NCI-H2227 treated with DMSO at 0.1 percent for 48 hours (cell line): ENCODE results near the gene CCNYL1.
A peak's percentile ranks its signal among the peaks of the same experiment; 100 is the strongest.
"Not testable (repeated sequence)": the region's sequence is repeated elsewhere in the genome, so short reads cannot be mapped to it uniquely, and the experiment has no call there.

ENCODE experiments used
- DNase-seq: peaks from one replicate; lab custom pipeline; 2025; lab: John Stamatoyannopoulos, UW

The CCNYL1 gene

GRCh38 chr2:207710814-207711740 is at the start of gene CCNYL1:
TSS of gene CCNYL1 (plus strand) at chr2:207711640. CDS start at chr2:207711897, 257 bp downstream.
- peak; percentile 99 for DNase-seq

DNA sequence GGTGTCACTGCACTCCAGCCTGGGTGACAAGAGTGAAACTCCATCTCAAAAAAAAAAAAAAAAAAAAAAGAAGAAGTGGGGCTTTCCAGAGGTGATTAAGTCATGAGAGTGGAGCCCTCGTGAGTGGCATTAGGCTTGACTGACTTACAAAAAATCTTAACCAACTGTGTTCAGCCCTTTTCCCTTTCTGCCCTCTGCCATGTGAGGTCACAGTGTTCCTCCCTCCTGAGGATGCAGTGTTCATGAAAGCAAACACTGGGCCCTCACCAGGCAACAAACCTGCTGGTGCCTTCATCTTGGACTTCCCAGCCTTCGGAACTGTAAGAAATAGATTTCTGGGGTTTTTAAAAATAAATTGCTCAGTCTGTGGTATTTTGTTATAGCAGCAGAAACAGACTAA is 49.2 kb upstream of the CCNYL1 start:
- DNase-seq = no peak

- no peak for DNase-seq
Observed at GRCh38 chr2:207663870-207664545, 47.4 kb upstream of the CCNYL1 start.

DNA sequence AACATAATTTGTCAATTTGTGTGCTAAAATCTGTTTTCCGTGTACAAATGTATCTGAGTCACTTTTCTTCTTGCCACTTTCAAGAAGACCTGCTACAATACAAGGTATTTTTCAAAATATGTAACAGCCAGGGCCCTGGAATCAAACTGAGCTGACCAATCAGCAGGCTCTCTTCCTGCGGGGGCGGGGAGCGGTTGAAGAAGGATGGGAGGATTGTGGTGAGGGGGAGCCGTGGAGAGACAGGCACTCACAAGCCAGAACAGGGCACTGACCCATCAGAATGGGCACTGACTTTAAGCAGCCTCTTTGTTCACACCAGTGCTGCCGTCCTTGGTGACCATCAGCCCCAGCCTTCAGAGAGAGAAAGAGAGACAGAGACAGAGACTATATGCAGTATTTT is 40.6 kb upstream of the CCNYL1 start:
- no peak for DNase-seq

GRCh38 chr2:207673431-207673830 is 38.0 kb upstream of the CCNYL1 start:
- DNase-seq = no peak

GRCh38 chr2:207674266-207674774 is 37.1 kb upstream of the CCNYL1 start:
- DNase-seq = no peak

- DNase-seq = no peak
Observed at GRCh38 chr2:207674826-207675225, 36.6 kb upstream of the CCNYL1 start.

DNA sequence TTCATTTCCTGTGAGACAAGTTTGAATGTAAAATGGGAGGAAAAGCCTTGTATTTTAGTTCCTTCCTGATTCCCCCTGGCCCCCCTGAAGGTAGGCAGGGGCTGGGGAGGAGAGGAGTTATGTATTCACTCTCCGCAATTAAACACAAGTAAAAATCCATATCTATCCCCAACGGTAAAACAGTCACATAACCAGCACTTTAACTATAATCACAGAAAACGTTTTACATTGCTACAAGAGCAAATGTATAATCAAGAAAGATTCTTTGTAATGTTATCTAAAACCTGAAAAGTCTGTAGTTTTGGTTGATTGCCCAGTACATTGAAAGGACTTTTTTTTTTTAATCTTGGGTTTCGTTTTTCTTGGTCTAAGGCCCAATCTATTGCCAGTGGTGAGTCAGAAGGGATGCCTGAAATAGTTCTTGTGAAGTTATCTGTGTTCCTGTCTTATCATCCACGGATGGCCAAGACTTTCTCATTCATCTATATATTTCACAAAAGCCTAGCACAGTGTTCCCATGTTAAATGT is 34.5 kb upstream of the CCNYL1 start:
- no peak for DNase-seq

DNA sequence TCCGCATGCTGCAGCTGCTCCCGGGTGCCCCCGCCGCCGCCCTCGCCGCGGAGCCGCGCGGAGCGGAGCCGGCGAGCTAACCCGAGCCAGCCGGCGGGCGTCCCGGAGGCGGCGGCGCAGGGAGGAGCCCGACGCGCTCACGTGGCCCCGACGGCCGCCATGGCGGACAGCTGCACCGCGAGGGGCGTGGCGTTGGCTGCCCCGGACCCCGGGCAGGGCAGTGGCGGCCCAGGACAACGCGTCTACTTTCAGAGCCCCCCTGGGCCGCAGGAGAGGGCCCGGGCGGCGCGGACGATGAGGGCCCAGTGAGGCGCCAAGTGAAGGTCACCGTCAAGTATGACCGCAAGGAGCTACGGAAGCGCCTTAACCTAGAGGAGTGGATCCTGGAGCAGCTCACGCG is 30.0 kb upstream of the CCNYL1 start:
- peak; percentile 25 for DNase-seq

GRCh38 chr2:207682557-207682956 is 28.9 kb upstream of the CCNYL1 start:
- DNase-seq = no peak

GRCh38 chr2:207683438-207683837 is 28.0 kb upstream of the CCNYL1 start:
- no peak for DNase-seq

DNA sequence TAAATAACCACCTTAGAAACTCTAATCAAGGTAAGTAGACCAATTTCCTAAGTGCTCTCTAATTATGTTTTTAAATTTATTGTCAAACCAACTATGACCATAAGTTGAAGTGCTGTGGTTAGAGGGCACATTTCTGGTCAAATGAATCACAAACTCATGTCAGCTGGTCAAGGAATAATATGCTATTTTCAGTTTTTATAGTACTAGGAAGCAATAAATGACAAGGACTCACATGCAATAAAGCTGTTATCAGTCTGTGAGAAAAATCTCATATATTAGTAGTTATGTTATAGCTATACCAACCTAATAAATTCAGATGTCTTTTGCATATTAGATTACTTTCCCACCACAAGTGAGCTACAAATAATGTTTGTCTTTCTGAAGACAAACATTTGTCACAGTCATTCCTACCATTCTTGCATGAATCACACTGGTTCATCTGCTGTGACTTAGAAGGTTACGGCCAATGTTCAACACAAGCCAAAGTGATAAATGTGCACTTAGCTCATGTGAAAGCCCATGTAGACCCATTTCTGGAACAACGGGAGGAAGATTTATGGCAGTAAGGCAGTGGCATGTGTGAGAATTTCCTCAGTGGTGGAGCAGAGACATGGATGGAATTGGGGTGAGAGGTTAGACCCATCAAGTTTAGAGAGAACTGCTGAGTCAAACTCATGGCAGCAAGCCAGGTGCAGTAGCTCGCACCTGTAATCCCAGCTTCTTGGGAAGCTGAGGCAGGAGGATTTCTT is 27.4 kb upstream of the CCNYL1 start:
- DNase-seq = no peak

GRCh38 chr2:207686812-207687211 is 24.6 kb upstream of the CCNYL1 start:
- no peak for DNase-seq

GRCh38 chr2:207688597-207688996 is 22.8 kb upstream of the CCNYL1 start:
- DNase-seq = no peak

GRCh38 chr2:207690845-207691461 is 20.5 kb upstream of the CCNYL1 start:
- not testable (repeated sequence) for DNase-seq

GRCh38 chr2:207692206-207693065 is 19.0 kb upstream of the CCNYL1 start:
- peak; percentile 40 for DNase-seq

DNA sequence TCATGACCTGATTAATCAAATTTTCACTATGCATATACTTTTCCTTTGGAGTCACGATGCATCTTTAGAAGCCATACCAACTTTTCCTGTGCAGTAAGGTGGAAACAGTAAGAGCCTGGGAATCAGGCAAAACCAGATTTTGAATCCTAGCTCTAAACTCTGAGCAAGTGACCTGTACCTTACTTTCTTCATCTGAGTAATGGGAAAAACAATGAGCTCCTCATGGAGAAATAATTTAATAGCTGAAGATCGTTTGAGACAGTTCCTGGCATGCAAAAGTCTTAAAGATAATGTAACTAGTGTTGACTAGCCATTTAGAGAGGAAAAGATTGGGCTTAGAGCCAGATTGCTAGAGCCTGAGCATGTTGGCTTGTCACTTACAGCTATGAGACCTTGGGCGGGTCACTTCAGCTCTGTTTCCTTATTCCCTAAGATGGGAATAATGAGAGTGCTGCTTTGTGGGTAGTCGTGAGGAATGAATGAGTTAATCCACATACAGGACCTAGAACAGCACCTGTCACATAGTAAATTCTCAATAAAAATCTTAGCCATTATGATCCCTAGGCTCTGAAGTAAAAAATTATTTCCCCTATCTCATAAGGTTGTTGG is 17.7 kb upstream of the CCNYL1 start:
- DNase-seq = no peak

DNA sequence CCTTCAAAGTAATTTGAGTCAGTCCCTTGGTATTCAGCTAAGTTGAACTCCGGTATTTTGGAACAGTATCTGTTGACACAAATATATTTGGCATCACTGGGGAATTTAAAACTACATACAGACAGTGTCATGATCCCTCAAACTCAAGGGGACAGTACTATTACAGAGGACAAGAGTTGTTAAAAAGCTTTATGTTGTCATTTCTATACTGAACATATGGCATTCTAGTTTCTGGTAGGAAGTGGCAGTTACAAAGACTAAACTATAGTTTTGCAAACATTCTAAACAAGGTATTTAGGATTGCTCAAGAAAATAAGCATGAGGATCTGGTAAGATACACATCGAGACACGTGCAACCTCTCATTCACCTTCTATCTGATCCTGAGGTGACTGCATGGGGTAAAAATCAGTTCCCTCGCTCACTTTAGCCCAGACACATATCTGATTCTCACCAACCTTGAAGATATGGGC is 16.6 kb upstream of the CCNYL1 start:
- DNase-seq = no peak

DNA sequence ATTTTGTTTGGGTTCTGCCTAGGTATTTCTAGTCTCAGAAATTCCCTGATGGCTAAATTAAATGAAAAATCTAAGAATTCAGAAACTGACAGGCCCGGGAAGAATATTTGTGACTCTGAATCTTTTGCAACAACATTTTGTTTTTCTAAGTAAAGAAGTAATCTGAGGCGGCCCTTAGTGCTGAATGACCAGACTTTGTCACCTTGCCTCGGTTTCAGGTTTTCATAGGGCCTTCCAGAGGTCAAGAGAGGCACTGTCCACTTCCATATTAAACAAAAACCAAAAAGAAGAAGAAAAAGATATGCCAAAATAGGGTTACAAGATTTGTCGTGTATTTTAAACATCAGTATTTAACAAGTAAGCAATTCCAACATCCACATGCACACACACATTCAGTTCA is 16.1 kb upstream of the CCNYL1 start:
- no peak for DNase-seq

DNA sequence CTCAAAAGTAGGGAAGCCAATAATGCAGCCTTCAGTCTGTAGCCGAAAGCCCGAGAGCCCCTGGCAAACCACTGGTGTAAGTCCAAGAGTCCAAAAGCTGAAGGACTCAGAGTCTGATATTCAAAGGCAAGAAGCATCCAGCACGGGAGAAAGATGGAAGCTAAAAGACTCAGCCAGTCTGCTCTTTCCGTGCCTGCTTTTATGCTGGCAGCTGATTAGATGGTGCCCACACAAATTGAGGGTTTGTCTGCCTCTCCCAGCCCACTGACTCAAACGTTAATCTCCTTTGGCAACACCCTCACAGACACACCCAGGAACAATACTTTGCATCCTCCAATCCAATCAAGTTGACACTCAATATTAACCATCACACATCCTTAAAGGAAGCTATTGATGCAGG is 14.5 kb upstream of the CCNYL1 start:
- not testable (repeated sequence) for DNase-seq
